Ovary (tissue), 9 donors: ENCODE results near the gene ABL1. TPM values are rescaled to one million over a fixed set of nuclear protein-coding genes. Genes with fewer than 3 reads are reported as not detected.

Source experiments
- DNase-seq, 5 donors: peaks; one replicate each; pipeline ENCODE4 v3.0.0-alpha.2; 2019 to 2020
- H3K27ac ChIP-seq, 2 donors: fragments of 200-600 bp; one replicate each; pipeline versions ENCODE4 v1.5.1 to v1.8.0; 2019 to 2022
- H3K27me3 ChIP-seq: fragments of 200-600 bp; one replicate; pipeline ENCODE4 v1.8.0; 2022
- H3K36me3 ChIP-seq: fragments of 200-600 bp; sonication (generic); one replicate; pipeline ENCODE4 v1.5.1; 2019
- H3K4me1 ChIP-seq: one replicate; pipeline ENCODE4 v1.8.1; 2013; ENCODE audit warnings: mild to moderate bottlenecking, moderate library complexity; ENCODE audit not compliant: insufficient read depth
- H3K4me3 ChIP-seq: fragments of 200-600 bp; sonication (generic); one replicate; pipeline ENCODE4 v1.5.1; 2017
- H3K9me3 ChIP-seq, 2 donors: fragments of 200-600 bp in 1 of 2; sonication (generic) in 1 of 2; one replicate each; pipeline versions ENCODE4 v1.5.1 to v1.8.1; 2013 to 2019; ENCODE audit warnings: mild to moderate bottlenecking in 1 of 2, moderate library complexity in 1 of 2
- EP300 ChIP-seq: sonication (generic); formaldehyde crosslinking; IDR thresholded peaks from one replicate; pipeline ENCODE4 v1.6.1; 2017; ENCODE audit warnings: antibody characterized with exemption
- POLR2A ChIP-seq: fragments of 450-650 bp; IDR thresholded peaks from one replicate; pipeline ENCODE4 v1.6.1; 2017; ENCODE audit warnings: antibody characterized with exemption, mild to moderate bottlenecking, moderate library complexity
- WGBS, 3 donors: extraction: QIAGEN DNeasy Blood & Tissue Kit in 1 of 3; methylation state at CpG; one replicate each; pipeline versions ENCODE4 v1.1.5 to v1.1.7; 2013 to 2017; 5-methylcytosine and 5-hydroxymethylcytosine counted together
- intact Hi-C, 4 donors: fragments of 100-400 bp; cut with DNase I; formaldehyde crosslinking; loops; one replicate each; pipeline versions ENCODE4 v1.11.0 to v1.15.1; 2022 to 2023
- polyA plus RNA-seq, 2 donors: library from polyadenylated mRNA; stranded (reverse); fragments of 200-250 nt in 1 of 2; fragments of 350-450 nt in 1 of 2; fragmentation: Illumina TruSeq in 1 of 2; extraction: RNeasy Lipid Tissue Mini Kit (QIAGEN cat#74804) in 1 of 2; gene quantifications; one replicate each; pipeline ENCODE4 v1.2.3, GENCODE V29; 2013 to 2014
- total RNA-seq, 7 donors: library from RNA; depleted of rRNA in 2 of 7; stranded (reverse); fragments of >200 nt in 2 of 7; fragmentation: NEBNext Ultra II Directional in 3 of 7; extraction: Animal tissue kit (Norgen Biotek cat#: 25700) in 3 of 7; gene quantifications; one replicate each; pipeline versions ENCODE4 v1.1.0 to v1.2.4, GENCODE V29; 2016 to 2023
- TF ChIP-seq, protein P1 (sequence below), 3 donors: fragments of 450-650 bp in 2 of 3; fragments of 200-600 bp in 1 of 3; IDR thresholded peaks; one replicate each; pipeline versions ENCODE4 v1.5.1 to v1.8.0; 2016 to 2022; ENCODE audit warnings: antibody characterized with exemption in 3 of 3, mild to moderate bottlenecking in 1 of 3
- donor health status: DM: no; HTN: no; CAD: no; lungs with moderate emphysema.
- donor health status: DM: no; HTN: no; CAD: no.
- donor health status: Bipolar disorder and iron deficiency.
- donor health status: DM: yes; HTN: yes; CAD: no.
- donor health status: DM: no; HTN: no; CAD: no.
- donor health status: DM: yes; HTN: yes; CAD: no.

Gene ABL1
- total and polyA plus RNA-seq, 9 donors = 39.4 to 112 (median 75.1) TPM

DNA sequence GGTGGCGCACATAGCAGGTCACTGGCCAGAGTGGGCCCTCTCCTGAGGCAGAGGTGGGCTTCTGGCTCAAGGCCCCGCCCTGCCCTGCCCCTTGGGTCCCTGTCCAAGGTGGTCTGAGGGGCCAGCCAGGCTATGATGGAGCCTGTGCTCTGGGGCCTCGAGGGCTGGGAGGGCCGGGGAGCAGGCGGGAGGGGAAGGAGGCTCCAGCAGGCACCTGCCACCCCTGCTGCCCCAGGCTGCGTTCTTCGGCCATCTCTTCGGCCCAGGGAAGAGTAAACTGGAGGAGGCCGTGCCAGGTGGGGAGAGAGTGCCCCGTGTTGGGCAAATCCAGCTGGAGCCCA is 89.4 kb downstream of the ABL1 start:
- no peak overlapping the region for H3K27ac ChIP-seq
- no peaks in the 10 kb centered on the region for H3K36me3 ChIP-seq
- H3K9me3 ChIP-seq = no peaks in the 10 kb centered on the region
- no peak for TF ChIP-seq POLR2A
- no peak for TF ChIP-seq EP300
- H3K4me1 ChIP-seq = peaks cover 8% of the 10 kb centered on the region
- no peak for DNase-seq
- no peak overlapping the region for H3K4me3 ChIP-seq
- WGBS, 3 donors = 82 to 86% (median 85%) methylated on average over 10 of the region's 10 CpGs
- H3K27me3 ChIP-seq = no peaks in the 10 kb centered on the region
- intact Hi-C loops = no loop called here

- intact Hi-C loops = no loop called here
Measured at GRCh38 chr9:130925050-130925678, 90.1 kb downstream of the ABL1 start.

GRCh38 chr9:130927338-130927737 is 92.3 kb downstream of the ABL1 start:
- H3K27ac ChIP-seq = no peak overlapping the region
- no peaks in the 10 kb centered on the region for H3K27me3 ChIP-seq
- no peaks in the 10 kb centered on the region for H3K9me3 ChIP-seq
- no peak overlapping the region for H3K4me3 ChIP-seq
- WGBS, 3 donors = 93 to 96% (median 94%) methylated on average over 10 of the region's 10 CpGs
- intact Hi-C loops = no loop called here
- H3K4me1 ChIP-seq = no peaks in the 10 kb centered on the region
- H3K36me3 ChIP-seq = no peaks in the 10 kb centered on the region
- TF ChIP-seq, protein P1, sequence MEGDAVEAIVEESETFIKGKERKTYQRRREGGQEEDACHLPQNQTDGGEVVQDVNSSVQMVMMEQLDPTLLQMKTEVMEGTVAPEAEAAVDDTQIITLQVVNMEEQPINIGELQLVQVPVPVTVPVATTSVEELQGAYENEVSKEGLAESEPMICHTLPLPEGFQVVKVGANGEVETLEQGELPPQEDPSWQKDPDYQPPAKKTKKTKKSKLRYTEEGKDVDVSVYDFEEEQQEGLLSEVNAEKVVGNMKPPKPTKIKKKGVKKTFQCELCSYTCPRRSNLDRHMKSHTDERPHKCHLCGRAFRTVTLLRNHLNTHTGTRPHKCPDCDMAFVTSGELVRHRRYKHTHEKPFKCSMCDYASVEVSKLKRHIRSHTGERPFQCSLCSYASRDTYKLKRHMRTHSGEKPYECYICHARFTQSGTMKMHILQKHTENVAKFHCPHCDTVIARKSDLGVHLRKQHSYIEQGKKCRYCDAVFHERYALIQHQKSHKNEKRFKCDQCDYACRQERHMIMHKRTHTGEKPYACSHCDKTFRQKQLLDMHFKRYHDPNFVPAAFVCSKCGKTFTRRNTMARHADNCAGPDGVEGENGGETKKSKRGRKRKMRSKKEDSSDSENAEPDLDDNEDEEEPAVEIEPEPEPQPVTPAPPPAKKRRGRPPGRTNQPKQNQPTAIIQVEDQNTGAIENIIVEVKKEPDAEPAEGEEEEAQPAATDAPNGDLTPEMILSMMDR (IDR thresholded peaks at IDR 0.05) = no peak
- TF ChIP-seq POLR2A = no peak
- no peak for TF ChIP-seq EP300
- no peak for DNase-seq

More at GRCh38 chr9:130925050-130925678, 90.1 kb downstream of the ABL1 start:
- Histone ChIP-seq H3K27ac (no peak overlapping the region), H3K4me1 (peaks cover 8% of the 10 kb centered on the region), H3K27me3 (no peaks in the 10 kb centered on the region), H3K9me3 (no peaks in the 10 kb centered on the region), H3K4me3 (no peak overlapping the region), H3K36me3 (no peaks in the 10 kb centered on the region)
- WGBS, 3 donors = 62 to 80% (median 68%) methylated on average over 19 of the region's 19 CpGs
- DNase-seq = no peak
- TF ChIP-seq, protein P1 (IDR thresholded peaks at IDR 0.05) = no peak
- TF ChIP-seq POLR2A (no peak), EP300 (no peak)

DNA sequence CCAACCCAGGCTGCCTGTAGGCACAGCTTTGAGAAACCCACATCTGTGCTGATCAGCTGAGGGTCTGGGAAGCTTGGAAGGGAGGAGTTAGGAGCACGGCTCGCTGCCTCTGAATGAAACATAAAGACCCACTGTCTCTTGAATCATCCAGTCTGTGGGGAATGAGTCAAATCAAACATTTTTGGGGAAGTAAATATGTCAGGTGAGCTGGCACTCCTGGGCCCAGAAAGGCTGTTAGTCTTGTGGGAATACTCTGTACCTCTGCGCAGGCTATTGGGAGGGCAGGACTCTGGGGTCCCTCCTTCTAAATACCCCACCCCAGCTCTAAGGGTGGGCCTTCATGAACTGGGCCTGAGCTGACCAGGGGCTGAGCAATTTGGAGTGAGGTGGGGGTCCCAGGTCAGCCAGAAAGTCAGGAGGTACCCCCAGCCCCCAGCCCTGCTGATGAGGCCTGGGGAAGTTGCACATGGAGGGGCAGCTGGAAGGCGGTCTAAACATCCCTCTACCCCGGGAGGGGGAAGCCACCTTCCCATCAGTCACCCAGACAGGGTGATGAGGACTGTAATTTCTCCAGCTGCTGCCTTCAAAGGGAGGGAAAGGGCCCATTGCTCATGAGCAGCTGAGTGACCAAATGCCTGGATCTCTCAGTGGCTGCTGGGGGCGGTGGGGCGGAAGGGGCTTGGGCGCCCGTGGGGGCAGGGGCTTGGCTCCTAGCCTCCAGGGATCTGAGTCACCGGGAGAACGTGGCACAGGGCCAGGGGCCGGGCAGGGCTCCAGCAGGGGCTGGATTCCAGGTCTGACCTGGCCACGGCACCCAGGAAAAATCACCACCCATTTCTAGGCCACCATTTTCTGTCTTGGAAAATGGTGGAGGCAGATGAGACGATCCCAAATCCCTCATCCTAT is 93.2 kb downstream of the ABL1 start:
- H3K27me3 ChIP-seq = no peaks in the 10 kb centered on the region
- 48 to 60% (median 53%) methylated on average over 10 to 14 of the region's 14 CpGs for WGBS, 3 donors
- no peaks in the 10 kb centered on the region for H3K4me1 ChIP-seq
- no peak overlapping the region for H3K4me3 ChIP-seq
- H3K36me3 ChIP-seq = no peaks in the 10 kb centered on the region
- TF ChIP-seq POLR2A = no peak
- TF ChIP-seq, protein P1 (IDR thresholded peaks at IDR 0.05) = no peak
- no peak for TF ChIP-seq EP300
- no peak overlapping the region for H3K27ac ChIP-seq
- intact Hi-C loops = no loop called here
- peak in 2 of 5 donors; percentile 57 to 63 for DNase-seq
- no peaks in the 10 kb centered on the region for H3K9me3 ChIP-seq
